WTC11 (cell line): ENCODE data around the gene PNMT. TPM values are rescaled to one million over a fixed set of nuclear protein-coding genes. Genes with fewer than 3 reads are reported as not detected.

Experiments used
- ATAC-seq: fragments of 200-7000 bp; cut with Tn5 transposase; 2 replicates; pipeline ENCODE4 v1.10.0; 2021; ENCODE audit warnings: mild to moderate bottlenecking, moderate library complexity
- CTCF ChIA-PET: fragments of 300-600 bp; sonication (Branson Sonifier 250); formaldehyde crosslinking; loops from one replicate; lab custom pipeline; 2021; ENCODE audit warnings: antibody characterized with exemption; lab: Charles Lee
- POLR2A ChIA-PET: fragments of 350-600 bp; sonication (Branson Sonifier 250); formaldehyde crosslinking; loops from one replicate; lab custom pipeline; 2021; ENCODE audit warnings: antibody characterized with exemption; lab: Charles Lee
- DNase-seq: peaks from one replicate; pipeline ENCODE4 v3.0.0; 2021; ENCODE audit warnings: low spot score
- H3K27ac Mint-ChIP-seq: 2 replicates; pipeline ENCODE4 v1.8.0; 2021; ENCODE audit warnings: mixed read lengths
- H3K27me3 Mint-ChIP-seq: 2 replicates; pipeline ENCODE4 v1.8.0; 2021; ENCODE audit warnings: low read depth, mild to moderate bottlenecking, moderate library complexity, mixed read lengths
- H3K36me3 Mint-ChIP-seq: 2 replicates; pipeline ENCODE4 v1.8.0; 2021; ENCODE audit warnings: mixed read lengths
- H3K4me1 Mint-ChIP-seq: 2 replicates; pipeline ENCODE4 v1.8.0; 2022; ENCODE audit warnings: mixed read lengths
- H3K4me3 Mint-ChIP-seq: 2 replicates; pipeline ENCODE4 v1.8.0; 2021; ENCODE audit warnings: mild to moderate bottlenecking, moderate library complexity, mixed read lengths
- H3K9me3 Mint-ChIP-seq: 2 replicates; pipeline ENCODE4 v1.8.0; 2021; ENCODE audit warnings: mixed read lengths
- ATF1 ChIP-seq: sonication (generic); formaldehyde crosslinking; IDR thresholded peaks from 2 replicates; pipeline ENCODE4 v1.8.1; 2023; ENCODE audit warnings: mild to moderate bottlenecking, moderate library complexity, missing genetic modification reagents
- CBFB ChIP-seq: sonication (generic); formaldehyde crosslinking; IDR thresholded peaks from 2 replicates; pipeline ENCODE4 v1.8.1; 2022; ENCODE audit warnings: mild to moderate bottlenecking, low read depth, missing genetic modification reagents
- EMX1 ChIP-seq: fragments of 250-450 bp; sonication (Bioruptor Pico); IDR thresholded peaks from 2 replicates; pipeline ENCODE4 v1.8.0; 2021; ENCODE audit warnings: mild to moderate bottlenecking
- ETV6 ChIP-seq: sonication (generic); formaldehyde crosslinking; IDR thresholded peaks from 2 replicates; pipeline ENCODE4 v1.8.1; 2022; ENCODE audit warnings: mild to moderate bottlenecking, missing genetic modification reagents
- GRHL2 ChIP-seq: fragments of 250-450 bp; sonication (Bioruptor Pico); IDR thresholded peaks from 2 replicates; pipeline ENCODE4 v1.8.0; 2022; ENCODE audit warnings: mild to moderate bottlenecking, moderate library complexity; ENCODE audit not compliant: insufficient replicate concordance, severe bottlenecking
- NFE2L1 ChIP-seq: sonication (generic); formaldehyde crosslinking; IDR thresholded peaks from 2 replicates; pipeline ENCODE4 v1.8.1; 2023; ENCODE audit warnings: missing genetic modification reagents
- RORB ChIP-seq: fragments of 250-450 bp; sonication (Bioruptor Pico); IDR thresholded peaks from 2 replicates; pipeline ENCODE4 v1.9.0; 2021; ENCODE audit warnings: mild to moderate bottlenecking
- ZNF121 ChIP-seq: sonication (generic); formaldehyde crosslinking; IDR thresholded peaks from 2 replicates; pipeline ENCODE4 v1.8.0; 2023; ENCODE audit warnings: missing genetic modification reagents
- ZNF263 ChIP-seq: sonication (generic); formaldehyde crosslinking; IDR thresholded peaks from 2 replicates; pipeline ENCODE4 v1.8.1; 2022; ENCODE audit warnings: low read depth, mild to moderate bottlenecking, moderate library complexity, missing genetic modification reagents
- total RNA-seq: library from RNA; stranded (reverse); gene quantifications from 3 replicates; pipeline ENCODE4 v1.2.3, GENCODE V29; 2021
- TF ChIP-seq, protein P1 (sequence below): fragments of 200-600 bp; IDR thresholded peaks from 2 replicates; pipeline ENCODE4 v1.8.0; 2022; ENCODE audit warnings: antibody characterized with exemption
- TF ChIP-seq, protein P2 (sequence below): fragments of 250-450 bp; sonication (Bioruptor Pico); IDR thresholded peaks from 2 replicates; pipeline ENCODE4 v1.9.0; 2021; ENCODE audit warnings: mild to moderate bottlenecking
- TF ChIP-seq, protein P3 (sequence below): sonication (generic); formaldehyde crosslinking; IDR thresholded peaks from 2 replicates; pipeline ENCODE4 v1.8.0; 2023; ENCODE audit warnings: missing genetic modification reagents
- TF ChIP-seq, protein P4 (sequence below): sonication (generic); formaldehyde crosslinking; conservative IDR thresholded peaks from 2 replicates; pipeline ENCODE4 v1.8.1; 2022; ENCODE audit warnings: mild to moderate bottlenecking, missing genetic modification reagents
- TF ChIP-seq, protein P5 (sequence below): fragments of 250-450 bp; sonication (Bioruptor Pico); conservative IDR thresholded peaks from 2 replicates; pipeline ENCODE4 v1.9.0; 2021; ENCODE audit warnings: mild to moderate bottlenecking
- TF ChIP-seq, protein P6 (sequence below): sonication (generic); formaldehyde crosslinking; IDR thresholded peaks from 2 replicates; pipeline ENCODE4 v1.8.0; 2022; ENCODE audit warnings: missing genetic modification reagents

The PNMT gene
- total RNA-seq, 1 experiment from 2014 or later: 3.1 TPM

DNA sequence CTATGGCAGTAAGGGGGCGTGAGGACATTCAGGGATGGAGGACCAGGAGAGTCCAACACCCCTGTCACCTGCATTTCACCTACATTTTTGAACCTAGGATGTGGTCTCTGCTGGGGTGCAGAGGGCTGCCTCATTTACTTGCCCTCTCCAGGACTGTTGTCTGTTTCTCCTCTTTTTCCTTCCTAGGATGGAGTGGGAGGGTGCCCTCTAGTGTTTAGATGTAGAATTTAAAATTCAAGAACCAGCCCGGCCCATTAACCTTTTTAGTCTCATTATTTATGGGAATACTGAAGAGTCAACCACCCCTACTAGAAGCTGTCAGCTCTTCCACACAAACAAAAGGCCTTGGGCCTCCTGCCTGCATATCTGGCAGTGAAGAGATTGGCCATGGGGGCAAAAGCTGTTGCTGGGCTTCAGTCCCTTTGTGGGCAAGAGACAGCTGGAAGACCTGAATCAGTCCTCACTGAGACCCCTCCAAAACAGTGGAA lies 33.8 kb upstream of the PNMT start:
- peak; percentile 4 for ATAC-seq
- no peaks in the 10 kb centered on the region for H3K9me3 Mint-ChIP-seq
- TF ChIP-seq EMX1 (CRISPR knock-in tag) (no peak), RORB (CRISPR knock-in tag) (no peak), NFE2L1 (CRISPR knock-in tag) (no peak), CBFB (CRISPR knock-in tag) (no peak), ETV6 (CRISPR knock-in tag) (no peak)
- TF ChIP-seq, protein P1, sequence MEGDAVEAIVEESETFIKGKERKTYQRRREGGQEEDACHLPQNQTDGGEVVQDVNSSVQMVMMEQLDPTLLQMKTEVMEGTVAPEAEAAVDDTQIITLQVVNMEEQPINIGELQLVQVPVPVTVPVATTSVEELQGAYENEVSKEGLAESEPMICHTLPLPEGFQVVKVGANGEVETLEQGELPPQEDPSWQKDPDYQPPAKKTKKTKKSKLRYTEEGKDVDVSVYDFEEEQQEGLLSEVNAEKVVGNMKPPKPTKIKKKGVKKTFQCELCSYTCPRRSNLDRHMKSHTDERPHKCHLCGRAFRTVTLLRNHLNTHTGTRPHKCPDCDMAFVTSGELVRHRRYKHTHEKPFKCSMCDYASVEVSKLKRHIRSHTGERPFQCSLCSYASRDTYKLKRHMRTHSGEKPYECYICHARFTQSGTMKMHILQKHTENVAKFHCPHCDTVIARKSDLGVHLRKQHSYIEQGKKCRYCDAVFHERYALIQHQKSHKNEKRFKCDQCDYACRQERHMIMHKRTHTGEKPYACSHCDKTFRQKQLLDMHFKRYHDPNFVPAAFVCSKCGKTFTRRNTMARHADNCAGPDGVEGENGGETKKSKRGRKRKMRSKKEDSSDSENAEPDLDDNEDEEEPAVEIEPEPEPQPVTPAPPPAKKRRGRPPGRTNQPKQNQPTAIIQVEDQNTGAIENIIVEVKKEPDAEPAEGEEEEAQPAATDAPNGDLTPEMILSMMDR: peak; percentile 64
- TF ChIP-seq, protein P2, sequence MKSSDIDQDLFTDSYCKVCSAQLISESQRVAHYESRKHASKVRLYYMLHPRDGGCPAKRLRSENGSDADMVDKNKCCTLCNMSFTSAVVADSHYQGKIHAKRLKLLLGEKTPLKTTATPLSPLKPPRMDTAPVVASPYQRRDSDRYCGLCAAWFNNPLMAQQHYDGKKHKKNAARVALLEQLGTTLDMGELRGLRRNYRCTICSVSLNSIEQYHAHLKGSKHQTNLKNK (CRISPR knock-in tag): no peak
- TF ChIP-seq, protein P3, sequence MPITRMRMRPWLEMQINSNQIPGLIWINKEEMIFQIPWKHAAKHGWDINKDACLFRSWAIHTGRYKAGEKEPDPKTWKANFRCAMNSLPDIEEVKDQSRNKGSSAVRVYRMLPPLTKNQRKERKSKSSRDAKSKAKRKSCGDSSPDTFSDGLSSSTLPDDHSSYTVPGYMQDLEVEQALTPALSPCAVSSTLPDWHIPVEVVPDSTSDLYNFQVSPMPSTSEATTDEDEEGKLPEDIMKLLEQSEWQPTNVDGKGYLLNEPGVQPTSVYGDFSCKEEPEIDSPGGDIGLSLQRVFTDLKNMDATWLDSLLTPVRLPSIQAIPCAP: no peak
- no peaks in the 10 kb centered on the region for H3K36me3 Mint-ChIP-seq
- DNase-seq: no peak
- POLR2A ChIA-PET: no interaction called here
- peak overlapping the region; percentile 53 for H3K27ac Mint-ChIP-seq
- H3K4me1 Mint-ChIP-seq: peaks cover 87% of the 10 kb centered on the region
- H3K4me3 Mint-ChIP-seq: no peak overlapping the region
- no peaks in the 10 kb centered on the region for H3K27me3 Mint-ChIP-seq
- CTCF ChIA-PET: interaction anchor here (0.6 to 23.6 kb wide), 20 partner anchors 13 to 135 kb away, joined by 3 to 876 read pairs (median 4); partner anchors contain the start of genes ERBB2, PNMT, PPP1R1B and TCAP

DNA sequence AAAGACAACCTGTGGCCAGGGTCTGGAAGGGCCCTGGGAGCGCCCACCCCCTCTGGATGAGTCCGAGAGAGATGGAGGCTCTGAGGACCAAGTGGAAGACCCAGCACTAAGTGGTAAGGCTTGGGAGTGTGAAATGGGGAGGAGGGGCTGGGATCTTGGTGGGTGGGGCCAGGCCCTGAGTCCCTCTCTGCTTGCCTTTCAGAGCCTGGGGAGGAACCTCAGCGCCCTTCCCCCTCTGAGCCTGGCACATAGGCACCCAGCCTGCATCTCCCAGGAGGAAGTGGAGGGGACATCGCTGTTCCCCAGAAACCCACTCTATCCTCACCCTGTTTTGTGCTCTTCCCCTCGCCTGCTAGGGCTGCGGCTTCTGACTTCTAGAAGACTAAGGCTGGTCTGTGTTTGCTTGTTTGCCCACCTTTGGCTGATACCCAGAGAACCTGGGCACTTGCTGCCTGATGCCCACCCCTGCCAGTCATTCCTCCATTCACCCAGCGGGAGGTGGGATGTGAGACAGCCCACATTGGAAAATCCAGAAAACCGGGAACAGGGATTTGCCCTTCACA lies 32.6 kb upstream of the PNMT start:
- ChIA-PET CTCF (interaction anchor here (1.2 to 23.6 kb wide), 11 partner anchors 12 to 94 kb away, joined by 3 to 876 read pairs (median 6); partner anchors contain the start of genes PNMT, PPP1R1B and TCAP), POLR2A (no interaction called here)
- no peak overlapping the region for H3K4me3 Mint-ChIP-seq
- no peak for ATAC-seq
- TF ChIP-seq, protein P1: no peak
- TF ChIP-seq, protein P4, sequence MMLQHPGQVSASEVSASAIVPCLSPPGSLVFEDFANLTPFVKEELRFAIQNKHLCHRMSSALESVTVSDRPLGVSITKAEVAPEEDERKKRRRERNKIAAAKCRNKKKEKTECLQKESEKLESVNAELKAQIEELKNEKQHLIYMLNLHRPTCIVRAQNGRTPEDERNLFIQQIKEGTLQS (CRISPR knock-in tag): no peak
- no peak for TF ChIP-seq ZNF263 (CRISPR knock-in tag)
- no peak for TF ChIP-seq ATF1 (CRISPR knock-in tag)
- TF ChIP-seq GRHL2 (CRISPR knock-in tag): no peak
- TF ChIP-seq, protein P5, sequence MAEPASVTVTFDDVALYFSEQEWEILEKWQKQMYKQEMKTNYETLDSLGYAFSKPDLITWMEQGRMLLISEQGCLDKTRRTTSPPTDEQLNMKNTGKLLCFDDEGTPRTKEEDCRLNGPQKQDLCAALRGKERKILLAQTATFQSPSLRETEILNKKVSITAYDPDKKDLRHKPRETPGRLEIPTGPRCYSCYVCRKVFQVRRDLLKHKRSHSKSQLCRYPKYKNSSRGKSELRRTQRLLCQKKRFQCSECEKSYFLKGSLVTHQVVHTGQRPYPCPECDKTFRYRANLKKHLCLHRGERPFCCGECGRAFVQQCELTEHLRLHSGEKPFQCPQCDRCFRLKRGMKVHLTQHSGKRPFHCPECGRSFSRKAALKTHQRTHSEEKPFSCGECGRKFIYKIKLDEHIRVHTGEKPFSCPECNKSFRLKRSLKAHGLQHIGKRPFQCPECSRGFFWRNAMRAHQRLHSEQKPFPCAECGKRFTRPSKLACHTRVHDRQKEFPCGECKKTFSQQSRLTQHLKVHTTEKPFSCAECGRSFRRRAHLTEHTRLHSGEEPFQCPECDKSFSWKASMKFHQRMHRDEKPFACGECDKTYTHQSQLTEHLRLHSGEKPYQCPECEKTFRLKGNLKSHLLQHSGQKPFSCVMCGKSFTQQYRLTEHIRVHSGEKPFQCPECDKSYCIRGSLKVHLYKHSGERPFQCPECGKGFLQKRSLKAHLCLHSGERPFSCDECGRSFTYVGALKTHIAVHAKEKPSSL (CRISPR knock-in tag): no peak
- no peak for TF ChIP-seq ZNF121 (CRISPR knock-in tag)
- TF ChIP-seq, protein P6, sequence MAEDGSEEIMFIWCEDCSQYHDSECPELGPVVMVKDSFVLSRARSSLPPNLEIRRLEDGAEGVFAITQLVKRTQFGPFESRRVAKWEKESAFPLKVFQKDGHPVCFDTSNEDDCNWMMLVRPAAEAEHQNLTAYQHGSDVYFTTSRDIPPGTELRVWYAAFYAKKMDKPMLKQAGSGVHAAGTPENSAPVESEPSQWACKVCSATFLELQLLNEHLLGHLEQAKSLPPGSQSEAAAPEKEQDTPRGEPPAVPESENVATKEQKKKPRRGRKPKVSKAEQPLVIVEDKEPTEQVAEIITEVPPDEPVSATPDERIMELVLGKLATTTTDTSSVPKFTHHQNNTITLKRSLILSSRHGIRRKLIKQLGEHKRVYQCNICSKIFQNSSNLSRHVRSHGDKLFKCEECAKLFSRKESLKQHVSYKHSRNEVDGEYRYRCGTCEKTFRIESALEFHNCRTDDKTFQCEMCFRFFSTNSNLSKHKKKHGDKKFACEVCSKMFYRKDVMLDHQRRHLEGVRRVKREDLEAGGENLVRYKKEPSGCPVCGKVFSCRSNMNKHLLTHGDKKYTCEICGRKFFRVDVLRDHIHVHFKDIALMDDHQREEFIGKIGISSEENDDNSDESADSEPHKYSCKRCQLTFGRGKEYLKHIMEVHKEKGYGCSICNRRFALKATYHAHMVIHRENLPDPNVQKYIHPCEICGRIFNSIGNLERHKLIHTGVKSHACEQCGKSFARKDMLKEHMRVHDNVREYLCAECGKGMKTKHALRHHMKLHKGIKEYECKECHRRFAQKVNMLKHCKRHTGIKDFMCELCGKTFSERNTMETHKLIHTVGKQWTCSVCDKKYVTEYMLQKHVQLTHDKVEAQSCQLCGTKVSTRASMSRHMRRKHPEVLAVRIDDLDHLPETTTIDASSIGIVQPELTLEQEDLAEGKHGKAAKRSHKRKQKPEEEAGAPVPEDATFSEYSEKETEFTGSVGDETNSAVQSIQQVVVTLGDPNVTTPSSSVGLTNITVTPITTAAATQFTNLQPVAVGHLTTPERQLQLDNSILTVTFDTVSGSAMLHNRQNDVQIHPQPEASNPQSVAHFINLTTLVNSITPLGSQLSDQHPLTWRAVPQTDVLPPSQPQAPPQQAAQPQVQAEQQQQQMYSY (CRISPR knock-in tag): peak; percentile 17; the same call in 1 of the 2 replicates
- no peaks in the 10 kb centered on the region for H3K9me3 Mint-ChIP-seq
- H3K4me1 Mint-ChIP-seq: peaks cover 80% of the 10 kb centered on the region
- no peaks in the 10 kb centered on the region for H3K27me3 Mint-ChIP-seq
- DNase-seq: no peak
- H3K36me3 Mint-ChIP-seq: no peaks in the 10 kb centered on the region
- peak overlapping the region; percentile 64 for H3K27ac Mint-ChIP-seq
